HG02885 (cell line): ENCODE data around the gene PROCR.

Experiments
- ATAC-seq: cut with Tn5 transposase; IDR thresholded peaks from one replicate; pipeline ENCODE4 v1.9.1; 2021; ENCODE audit warnings: mild to moderate bottlenecking; ENCODE audit not compliant: unreplicated experiment, poor library complexity

PROCR gene

DNA sequence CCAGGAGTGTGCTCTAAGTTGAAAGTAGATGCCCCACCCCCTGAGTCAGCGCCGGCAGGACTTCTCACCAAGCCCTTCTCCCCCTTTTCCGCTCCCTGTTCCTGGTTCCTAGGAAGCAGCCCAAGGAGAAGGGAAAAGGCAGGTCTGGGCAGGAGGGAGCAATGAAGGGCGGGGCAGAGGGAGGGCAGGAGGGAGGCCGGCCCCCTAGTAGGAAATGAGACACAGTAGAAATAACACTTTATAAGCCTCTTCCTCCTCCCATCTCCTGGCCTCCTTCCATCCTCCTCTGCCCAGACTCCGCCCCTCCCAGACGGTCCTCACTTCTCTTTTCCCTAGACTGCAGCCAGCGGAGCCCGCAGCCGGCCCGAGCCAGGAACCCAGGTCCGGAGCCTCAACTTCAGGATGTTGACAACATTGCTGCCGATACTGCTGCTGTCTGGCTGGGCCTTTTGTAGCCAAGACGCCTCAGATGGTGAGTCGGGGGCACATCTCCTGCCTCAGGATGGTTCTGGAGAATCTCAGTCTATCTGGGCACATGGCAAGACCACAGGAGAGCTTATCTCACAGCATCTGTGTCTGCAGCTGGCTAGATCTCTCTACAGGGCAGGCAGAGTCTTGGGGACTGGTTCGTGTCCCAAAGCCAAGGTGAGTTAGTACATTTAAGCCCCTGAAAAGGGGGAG is at the start of gene PROCR:
TSS of gene PROCR (plus strand) at position 320 of the 681 bp plus-strand sequence. CDS start at position 403, 83 bp downstream.
- ATAC-seq: no peak

DNA sequence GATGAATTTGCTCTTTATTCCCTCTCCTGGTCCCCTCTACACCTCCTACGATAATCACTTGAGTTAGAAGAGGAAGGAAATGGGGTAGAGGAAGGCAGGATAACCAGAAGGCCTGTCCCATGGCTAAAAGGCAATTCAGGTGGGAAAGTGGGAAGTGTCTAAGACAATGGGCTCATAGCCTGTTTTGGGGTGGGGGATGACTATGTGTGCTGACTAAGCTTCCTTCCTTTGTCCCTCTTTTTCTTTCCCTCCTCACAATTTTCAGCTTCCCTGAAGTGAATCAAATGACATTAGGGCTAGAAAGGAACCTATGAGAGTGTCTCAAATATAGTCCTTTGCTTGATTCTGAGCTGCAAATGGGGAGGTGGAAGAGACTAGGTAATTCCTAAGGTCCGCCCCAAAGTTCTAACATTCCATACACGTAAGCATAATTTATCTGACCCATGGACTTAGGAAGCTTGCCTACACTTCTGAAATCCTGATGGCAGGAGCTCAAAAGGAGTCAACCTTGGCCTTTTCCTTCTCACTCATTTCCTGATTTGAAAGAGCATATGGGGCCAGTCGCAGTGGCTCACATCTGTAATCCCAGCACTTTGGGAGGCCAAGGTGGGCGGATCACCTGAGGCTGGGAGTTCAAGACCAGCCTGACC is 49.0 kb upstream of the PROCR start:
- no peak for ATAC-seq

- ATAC-seq: no peak
Observed at GRCh38 chr20:35125753-35126152, 46.1 kb upstream of the PROCR start.

DNA sequence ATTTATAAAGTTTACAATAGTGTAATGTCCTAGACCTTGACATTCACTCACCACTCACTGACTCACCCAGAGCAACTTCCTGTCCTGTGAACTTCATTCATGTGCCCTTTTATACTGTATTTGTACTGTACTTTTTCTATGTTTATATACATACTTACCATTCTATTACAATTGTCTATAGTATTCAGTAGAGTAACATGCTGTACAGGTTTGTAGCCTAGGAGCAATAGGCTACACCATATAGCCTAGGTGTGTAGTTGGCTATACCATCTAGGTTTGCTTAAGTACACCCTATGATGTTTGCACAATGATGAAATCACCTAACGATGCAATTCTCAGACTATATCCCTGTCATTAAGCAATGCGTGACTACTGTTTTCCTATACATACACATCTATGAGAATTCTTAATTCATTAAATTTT is 42.2 kb upstream of the PROCR start:
- ATAC-seq: no peak

GRCh38 chr20:35131934-35132333 is 39.9 kb upstream of the PROCR start:
- no peak for ATAC-seq

DNA sequence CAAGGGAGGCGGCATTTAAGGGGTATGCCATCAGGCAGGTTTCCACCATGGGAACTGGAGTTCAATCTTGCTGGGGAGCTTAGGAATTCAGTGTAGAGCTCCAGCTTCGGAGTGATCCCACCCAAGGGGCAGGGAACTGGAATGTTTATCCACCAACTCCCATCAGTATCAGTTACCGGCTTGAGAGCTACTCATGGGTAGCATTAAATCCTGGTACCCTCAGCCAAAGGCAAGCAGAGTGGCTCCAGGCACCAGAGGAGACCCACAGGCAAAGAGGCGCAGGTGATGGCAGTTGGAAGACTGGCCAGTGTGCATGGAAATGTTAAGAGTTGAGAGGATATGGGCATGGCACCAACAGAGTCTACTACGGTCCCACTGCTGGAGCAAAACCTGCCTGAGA is 38.8 kb upstream of the PROCR start:
- no peak for ATAC-seq

GRCh38 chr20:35133735-35134134 is 38.1 kb upstream of the PROCR start:
- no peak for ATAC-seq

- ATAC-seq: no peak
Observed at GRCh38 chr20:35134472-35134871, 37.4 kb upstream of the PROCR start.

GRCh38 chr20:35134880-35135279 is 37.0 kb upstream of the PROCR start:
- ATAC-seq: no peak

DNA sequence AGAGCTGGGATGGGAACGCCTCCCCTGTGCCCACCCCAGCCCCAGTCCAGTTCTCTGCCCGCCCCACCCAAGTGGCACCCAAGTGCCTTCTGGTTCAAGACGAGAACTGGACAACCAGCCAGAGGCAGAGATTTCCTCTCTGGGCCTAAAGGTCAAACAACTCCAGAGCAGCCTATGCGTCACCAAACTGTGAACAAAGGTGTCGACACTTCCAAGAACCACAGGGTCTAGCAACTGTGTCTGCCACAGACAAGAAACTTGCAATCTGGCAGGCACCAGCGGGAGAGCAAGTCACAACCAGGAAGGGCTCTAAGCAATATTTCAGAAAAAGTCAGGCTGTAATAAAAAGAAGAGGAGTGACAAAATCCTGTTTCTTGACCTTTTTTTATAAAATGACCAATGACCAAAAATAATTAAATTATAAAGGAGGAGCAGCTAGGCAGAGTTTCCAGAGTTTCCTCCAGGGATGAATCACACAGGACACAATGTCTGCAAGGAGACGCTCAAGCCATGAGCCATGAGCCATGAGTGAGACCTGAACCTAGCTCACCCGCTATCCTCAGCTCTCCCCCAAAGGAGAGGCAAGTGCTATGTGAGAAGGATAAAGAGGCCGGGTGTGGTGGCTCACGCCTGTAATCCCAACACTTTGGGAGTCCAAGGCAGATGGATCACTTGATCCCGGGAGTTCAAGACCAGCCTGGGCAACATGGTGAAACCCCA is 35.8 kb upstream of the PROCR start:
- no peak for ATAC-seq

DNA sequence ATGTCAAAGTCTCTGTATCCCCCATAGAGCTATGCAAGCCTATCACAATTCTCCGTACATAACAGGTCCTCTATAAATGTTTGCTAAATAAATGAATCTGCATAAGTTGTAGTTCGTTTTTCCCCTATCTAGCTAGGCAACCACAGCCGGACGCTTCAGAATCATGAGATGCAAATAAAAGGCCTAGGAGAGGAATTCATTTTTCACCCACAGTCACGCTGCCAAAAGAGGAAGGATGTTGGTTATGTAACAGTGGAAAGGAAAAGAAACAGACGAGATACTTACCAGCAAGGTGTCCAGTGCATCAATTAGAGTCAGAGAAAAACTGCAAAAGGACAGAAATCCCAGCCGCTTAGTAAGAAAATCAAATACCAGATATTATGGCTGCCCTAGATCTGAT is 27.2 kb upstream of the PROCR start:
- no peak for ATAC-seq

DNA sequence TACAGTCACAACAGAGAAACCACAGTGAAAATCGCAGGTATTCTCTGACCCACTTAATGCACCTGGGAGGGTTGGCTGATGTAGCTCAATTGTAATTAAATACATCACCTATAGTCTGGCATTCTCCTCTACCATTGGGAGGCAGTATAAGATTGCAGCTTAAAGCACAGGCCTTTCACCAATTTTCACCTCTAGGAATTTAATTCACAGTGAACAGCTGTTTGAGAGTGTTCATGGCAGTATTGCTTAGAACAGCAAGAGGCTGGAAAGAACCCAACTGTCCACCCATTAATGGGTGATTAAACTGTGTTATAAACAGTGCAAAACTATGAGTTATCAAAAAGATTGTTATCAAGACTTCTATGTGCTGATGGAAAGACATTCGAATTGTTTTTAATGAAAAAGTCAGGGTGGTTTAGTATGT is 26.7 kb upstream of the PROCR start:
- ATAC-seq: no peak

DNA sequence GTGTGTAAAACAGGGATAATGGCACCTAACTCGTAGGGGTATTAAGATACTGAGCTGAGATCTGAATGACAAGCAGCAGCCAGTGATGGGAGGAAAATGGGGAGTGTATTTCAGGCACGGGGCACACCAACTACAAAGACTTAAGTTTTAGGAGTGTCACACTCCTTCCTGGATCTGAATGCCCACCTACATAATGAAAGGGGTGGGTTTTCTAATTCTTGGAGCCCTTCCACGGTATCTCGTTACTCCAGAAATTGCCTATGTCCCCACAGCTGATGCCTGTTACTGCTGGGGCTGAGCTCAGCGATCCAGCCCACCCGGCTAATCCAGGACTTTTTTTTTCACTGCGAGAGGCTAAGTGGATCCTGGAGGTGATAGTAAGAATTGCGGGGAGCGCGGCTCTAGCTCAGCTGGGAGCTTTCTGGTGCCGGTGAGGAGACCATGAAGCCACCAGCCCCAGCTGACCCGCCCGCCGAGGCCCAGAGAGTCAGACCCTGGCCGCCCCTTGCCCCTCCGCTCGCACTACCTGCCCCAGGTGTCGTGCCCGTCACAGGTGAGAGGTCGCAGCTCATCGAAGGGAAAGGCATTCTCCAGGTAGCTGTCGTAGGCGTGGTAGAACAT is 25.5 kb upstream of the PROCR start:
- ATAC-seq: no peak

GRCh38 chr20:35146920-35147574 is 24.8 kb upstream of the PROCR start, which contains the start of gene EDEM2:
Gene EDEM2 (minus strand): TSS chr20:35147336. CDS start chr20:35147258, 78 bp downstream.
- peak; percentile 90 for ATAC-seq

GRCh38 chr20:35147575-35148071 is 24.2 kb upstream of the PROCR start:
- peak; percentile 23 for ATAC-seq

DNA sequence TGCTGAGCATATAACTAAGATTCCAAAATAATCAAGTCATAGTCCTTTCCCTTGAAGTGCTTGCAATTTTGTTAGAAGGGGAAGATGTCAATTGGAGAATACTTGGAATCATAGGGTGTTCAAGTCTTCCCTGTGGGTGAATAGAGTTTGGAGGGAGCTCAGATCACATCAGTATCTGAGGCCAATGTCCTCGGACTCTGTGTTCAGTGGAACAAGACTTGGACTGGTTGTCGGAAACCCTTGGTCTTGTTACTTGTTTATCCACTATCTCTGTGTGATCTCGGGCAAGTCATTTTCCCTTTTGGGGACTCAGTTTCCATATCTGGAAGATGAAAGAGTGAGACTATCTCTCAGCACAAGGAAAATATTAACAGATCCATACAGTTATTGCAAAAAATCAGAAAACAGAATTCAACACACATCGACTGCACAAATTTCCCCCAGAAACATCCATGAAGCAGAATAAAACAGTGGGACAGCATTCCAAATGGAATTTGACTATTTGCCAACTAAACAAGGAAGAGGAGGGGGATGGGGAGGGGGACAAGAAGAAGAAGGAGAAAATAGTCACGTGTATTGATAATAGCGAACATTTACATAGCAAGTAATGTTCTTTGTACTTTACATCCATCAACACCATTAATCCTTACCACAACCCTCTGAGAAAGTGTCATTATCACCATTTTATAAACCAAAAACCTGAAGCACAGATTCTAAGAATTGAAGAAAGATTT is 20.9 kb upstream of the PROCR start:
- ATAC-seq: no peak

GRCh38 chr20:35151736-35152135 is 20.1 kb upstream of the PROCR start:
- no peak for ATAC-seq

DNA sequence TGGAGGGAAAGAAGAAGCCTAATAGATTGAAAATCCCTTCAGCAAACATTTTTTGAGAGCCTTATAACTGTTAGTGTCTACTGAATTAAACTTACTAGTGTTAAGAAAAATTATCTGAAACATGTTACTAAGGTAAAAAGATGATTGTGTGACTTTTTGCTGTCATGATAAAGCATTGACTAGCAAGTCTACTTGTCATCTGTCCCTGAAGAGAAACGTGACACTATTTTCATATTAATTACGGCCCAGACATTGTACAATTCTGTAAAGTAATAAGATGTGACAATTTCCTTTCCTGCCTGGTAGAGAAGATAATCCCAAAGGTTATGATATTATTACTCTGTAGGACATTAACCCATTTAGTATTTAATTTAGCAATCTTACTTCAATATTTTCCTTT is 15.9 kb upstream of the PROCR start:
- ATAC-seq: no peak

DNA sequence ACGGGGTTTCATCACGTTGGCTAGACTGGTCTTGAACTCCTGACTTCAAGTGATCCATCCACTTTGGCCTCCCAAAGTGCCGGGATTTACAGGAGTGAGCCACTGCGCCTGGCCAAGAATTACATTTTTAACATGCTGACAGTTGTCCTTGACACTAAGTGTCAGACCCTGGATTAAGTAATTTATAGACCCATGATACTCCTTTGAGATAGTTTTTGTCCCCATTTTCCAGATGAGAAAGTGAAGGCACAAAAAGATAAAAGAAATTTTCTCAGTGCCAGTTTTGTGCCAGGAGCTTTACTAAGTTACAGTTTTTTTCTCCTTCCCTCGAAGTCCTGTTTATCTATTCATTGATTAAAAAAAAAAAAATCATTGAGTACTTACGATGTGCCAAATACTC is 14.9 kb upstream of the PROCR start:
- no peak for ATAC-seq
